GM12872 (cell line): ENCODE results near the gene MB21D2.

Experiments used
- CTCF ChIP-seq: IDR thresholded peaks from 3 replicates; pipeline ENCODE4 v1.5.1; 2011; ENCODE audit warnings: low read depth, mild to moderate bottlenecking, low read length, moderate library complexity; ENCODE audit not compliant: insufficient read depth

MB21D2 gene

GRCh38 chr3:192812743-192813383 is 104.8 kb downstream of the MB21D2 start:
- peak; percentile 34; the same call in 1 of the 3 replicates for TF ChIP-seq CTCF

DNA sequence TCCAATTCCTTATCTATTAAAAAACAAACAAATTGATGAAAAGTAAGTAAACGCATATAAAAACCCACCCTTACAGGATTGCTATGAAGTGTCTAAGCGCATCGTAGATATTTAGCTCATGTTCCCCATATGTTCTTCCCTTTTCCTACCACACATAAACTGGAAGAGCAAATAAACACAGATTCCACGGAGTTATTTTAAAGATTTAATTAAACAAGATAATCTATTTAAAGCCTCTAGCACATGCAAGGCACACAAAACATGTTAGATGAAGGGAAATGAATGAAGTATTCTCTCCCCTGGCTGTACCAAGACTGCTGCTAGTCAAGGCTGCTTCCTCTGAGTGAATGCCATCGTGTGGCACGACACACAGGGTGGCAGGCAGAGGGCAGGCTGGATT is 111.9 kb downstream of the MB21D2 start:
- TF ChIP-seq CTCF = no peak

DNA sequence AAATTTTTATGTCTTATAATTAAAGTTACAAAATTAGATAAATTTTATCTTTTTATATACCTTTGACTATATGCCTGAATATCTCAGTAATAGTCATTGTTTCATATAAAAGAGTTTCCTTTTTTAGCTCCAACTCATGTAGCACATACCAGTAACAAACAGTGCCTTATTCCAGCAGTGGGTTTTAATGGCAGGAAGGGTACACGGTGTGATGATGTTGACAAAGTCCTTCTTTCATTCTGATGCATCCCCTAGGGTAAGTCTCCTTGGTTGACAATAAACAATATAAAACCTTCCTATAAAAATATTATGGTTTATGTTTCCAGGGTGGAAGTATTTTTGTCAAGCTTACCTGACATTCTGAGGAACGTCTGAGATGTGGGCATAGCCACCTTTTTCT is 113.2 kb downstream of the MB21D2 start:
- TF ChIP-seq CTCF = no peak

GRCh38 chr3:192802957-192803899 is 114.4 kb downstream of the MB21D2 start:
- TF ChIP-seq CTCF = peak; percentile 60

- no peak for TF ChIP-seq CTCF
Measured at GRCh38 chr3:192801985-192802384, 115.7 kb downstream of the MB21D2 start.

- TF ChIP-seq CTCF = no peak
Measured at GRCh38 chr3:192799721-192800120, 117.9 kb downstream of the MB21D2 start.

DNA sequence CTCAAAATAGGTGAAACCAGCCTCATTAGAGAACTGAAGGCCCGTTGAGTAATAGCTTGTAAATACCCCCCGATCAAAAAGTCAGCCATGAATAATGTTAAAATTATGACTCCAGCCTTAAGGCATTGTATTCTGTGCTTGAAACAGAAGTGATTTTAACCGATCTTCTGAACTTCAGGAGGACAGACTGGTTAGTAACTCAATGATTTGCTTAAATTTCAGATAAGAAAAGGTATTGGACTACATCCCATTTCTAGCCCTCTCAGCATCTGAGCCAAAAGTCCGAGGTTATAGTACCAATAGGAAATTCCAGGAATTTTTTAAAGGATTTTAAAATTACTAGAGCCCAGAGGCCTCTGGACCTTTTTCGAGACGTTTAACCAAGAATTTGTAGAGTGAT is 122.6 kb downstream of the MB21D2 start:
- no peak for TF ChIP-seq CTCF
